K562 (cell line): ENCODE results near the gene RRP9. TPM values are rescaled to one million over a fixed set of nuclear protein-coding genes. Genes with fewer than 3 reads are reported as not detected.

Source experiments
- ASH1L ChIP-seq: fragments of 450-650 bp; IDR thresholded peaks from 2 replicates; pipeline ENCODE4 v1.6.1; 2018; ENCODE audit warnings: borderline replicate concordance, mild to moderate bottlenecking, low read depth; ENCODE audit not compliant: partially characterized antibody
- ATF6 ChIP-seq: sonication (generic); formaldehyde crosslinking; IDR thresholded peaks from 2 replicates; pipeline ENCODE4 v1.4.0; 2020; ENCODE audit warnings: mild to moderate bottlenecking, missing genetic modification reagents
- DACH1 ChIP-seq: fragments of 450-650 bp; IDR thresholded peaks from 2 replicates; pipeline ENCODE4 v1.6.1; 2018; ENCODE audit not compliant: partially characterized antibody
- GTF2B ChIP-seq: IDR thresholded peaks from 2 replicates; pipeline ENCODE4 v1.6.1; 2011; ENCODE audit not compliant: insufficient read length; ENCODE audit errors: extremely low read depth
- KDM5B ChIP-seq: fragments of 200-600 bp; sonication (generic); IDR thresholded peaks from 2 replicates; pipeline ENCODE4 v1.6.1; 2012; ENCODE audit warnings: low read depth, mild to moderate bottlenecking, moderate library complexity, low read length, control low read depth, inconsistent platforms; ENCODE audit not compliant: insufficient replicate concordance
- MAZ ChIP-seq, 2 experiments: fragments of 450-650 bp in 1 of 2; sonication (generic) in 1 of 2; formaldehyde crosslinking; IDR thresholded peaks in 1 of 2; conservative IDR thresholded peaks in 1 of 2; 2 replicates each; pipeline versions ENCODE4 v1.4.0 to v1.5.0; 2020; ENCODE audit warnings: mild to moderate bottlenecking in 1 of 2, missing genetic modification reagents in 1 of 2
- MNT ChIP-seq, 2 experiments: fragments of 450-650 bp; conservative IDR thresholded peaks; 2 replicates each; pipeline ENCODE4 v1.6.1; 2017; ENCODE audit warnings: mild to moderate bottlenecking in 2 of 2, moderate library complexity in 2 of 2
- SAFB2 ChIP-seq: fragments of 200-400 bp; formaldehyde crosslinking; IDR thresholded peaks from 2 replicates; pipeline ENCODE4 v1.6.1; 2018; ENCODE audit warnings: borderline replicate concordance, low read length, low read depth, moderate library complexity; ENCODE audit not compliant: severe bottlenecking
- SLC30A9 ChIP-seq: fragments of 250-450 bp; sonication (Bioruptor Pico); IDR thresholded peaks from 2 replicates; pipeline ENCODE4 v1.8.0; 2022; ENCODE audit warnings: mild to moderate bottlenecking, moderate library complexity
- TEAD1 ChIP-seq, 2 experiments: fragments of 450-650 bp in 1 of 2; sonication (generic) in 1 of 2; formaldehyde crosslinking; IDR thresholded peaks; 2 replicates each; pipeline versions ENCODE4 v1.4.0 to v1.8.0; 2020 to 2022; ENCODE audit warnings: mild to moderate bottlenecking in 2 of 2, missing genetic modification reagents in 1 of 2
- ZBTB2 ChIP-seq: fragments of 450-650 bp; IDR thresholded peaks from 2 replicates; pipeline ENCODE4 v1.6.1; 2016; ENCODE audit warnings: antibody characterized with exemption
- ZC3H8 ChIP-seq: fragments of 450-650 bp; IDR thresholded peaks from 2 replicates; pipeline ENCODE4 v1.6.1; 2017
- ZKSCAN1 ChIP-seq: fragments of 150-350 bp; IDR thresholded peaks from 2 replicates; pipeline ENCODE4 v1.6.1; 2016; ENCODE audit warnings: low read depth, low read length
- ZNF212 ChIP-seq: fragments of 450-650 bp; formaldehyde crosslinking; IDR thresholded peaks from 2 replicates; pipeline ENCODE4 v1.4.0; 2020; ENCODE audit warnings: mild to moderate bottlenecking
- ZNF239 ChIP-seq: fragments of 250-450 bp; sonication (Bioruptor Pico); IDR thresholded peaks from 2 replicates; pipeline ENCODE4 v1.4.0; 2020; ENCODE audit warnings: mild to moderate bottlenecking
- ZNF512 ChIP-seq: IDR thresholded peaks from 2 replicates; pipeline ENCODE4 v1.6.1; 2016; ENCODE audit warnings: missing genetic modification characterization, missing compliant biosample characterization
- ZNF75A ChIP-seq: fragments of 450-650 bp; formaldehyde crosslinking; IDR thresholded peaks from 2 replicates; pipeline ENCODE4 v1.4.0; 2020; ENCODE audit warnings: mild to moderate bottlenecking
- ZNF77 ChIP-seq: fragments of 250-450 bp; sonication (Bioruptor Pico); IDR thresholded peaks from 2 replicates; pipeline ENCODE4 v1.5.0; 2020
- polyA plus RNA-seq, 8 experiments: library from polyadenylated mRNA; depleted of rRNA in 4 of 8; stranded (reverse) in 5 of 8; unstranded in 3 of 8; fragments of >200 nt; fragmentation: Nextera tagmentation in 2 of 8; fragmentation: Illumina TruSeq in 1 of 8; extraction: Ambion mirVana in 2 of 8; extraction: Trizol in 1 of 8; gene quantifications; 2 replicates each; pipeline versions ENCODE4 v1.2.1 to v1.2.3, GENCODE V29; 2011 to 2014; ENCODE audit warnings: inconsistent platforms in 1 of 8, missing spikeins in 1 of 8
- total RNA-seq, 7 experiments: library from RNA; depleted of rRNA in 6 of 7; stranded (reverse); fragments of >200 nt in 6 of 7; fragmentation: Illumina TruSeq in 2 of 7; extraction: Trizol in 2 of 7; gene quantifications; 2 replicates each; pipeline versions ENCODE4 v1.2.1 to v1.2.3, GENCODE V29; 2011 to 2021; ENCODE audit warnings: low replicate concordance in 1 of 7

Gene RRP9
- total and polyA plus RNA-seq, 9 of the 15 experiments (the other 6 are each of a cell fraction or from before 2014, with no cell fraction given): 5.2 to 67.0 (median 45.9) TPM

- peak; percentile 98 to 99 for TF ChIP-seq MNT (conservative IDR thresholded peaks at IDR 0.05)
- TF ChIP-seq ZC3H8: no peak
- TF ChIP-seq ZNF239 (CRISPR knock-in tag): no peak
- no peak for TF ChIP-seq ZNF75A (CRISPR knock-in tag)
- no peak for TF ChIP-seq SAFB2
- TF ChIP-seq DACH1: no peak
- TF ChIP-seq GTF2B: no peak
- TF ChIP-seq ZNF77: no peak
- peak in 1 of 2 experiments; percentile 91; a peak in 2 of 4 replicates for TF ChIP-seq MAZ (CRISPR knock-in tag; conservative IDR thresholded peaks at IDR 0.05 in 1 of 2, IDR thresholded peaks at IDR 0.05 in 1 of 2)
- TF ChIP-seq ZKSCAN1: 0 out of 2 replicates have a peak, but pooled peaks have one; percentile 32
- TF ChIP-seq ASH1L: peak; percentile 86
- no peak for TF ChIP-seq TEAD1 (CRISPR knock-in tag; IDR thresholded peaks at IDR 0.05)
- no peak for TF ChIP-seq ZBTB2
- TF ChIP-seq ZNF512 (tag): no peak
- TF ChIP-seq ZNF212 (CRISPR knock-in tag): no peak
- TF ChIP-seq KDM5B: peak; percentile 23
- TF ChIP-seq ATF6 (CRISPR knock-in tag): peak; percentile 68; the same call in 1 of the 2 replicates
- TF ChIP-seq SLC30A9 (CRISPR knock-in tag): no peak
These were observed at the start of gene RRP9, which contains the start of gene PARP3 (continued) for GRCh38 chr3:51941798-51942602.
